H1 (cell line): ENCODE data around the gene CAPZB. TPM values are rescaled to one million over a fixed set of nuclear protein-coding genes. Genes with fewer than 3 reads are reported as not detected.

Experiments
- CTCF ChIA-PET: fragments of 300-600 bp; sonication (Branson Sonifier 250); formaldehyde crosslinking; loops from one replicate; lab custom pipeline; 2021; ENCODE audit not compliant: partially characterized antibody; lab: Charles Lee
- POLR2A ChIA-PET: fragments of 300-600 bp; sonication (Branson Sonifier 250); formaldehyde crosslinking; loops from one replicate; lab custom pipeline; 2021; ENCODE audit warnings: inconsistent platforms; ENCODE audit not compliant: partially characterized antibody; lab: Charles Lee
- DNase-seq, 2 experiments: peaks; one replicate each; pipeline versions ENCODE4 v3.0.0 to v3.0.0-alpha.2; 2010 to 2022; ENCODE audit warnings: low spot score in 2 of 2, low read depth in 1 of 2, mixed read lengths in 1 of 2
- FAIRE-seq: peaks from 2 replicates; lab custom pipeline; 2011; peaks lifted over from hg19 to GRCh38; lab: Jason Lieb, UNC
- H2AFZ ChIP-seq: 2 replicates; pipeline ENCODE4 v1.8.1; 2012; ENCODE audit warnings: low read length, inconsistent platforms
- H2AK5ac ChIP-seq: 2 replicates; pipeline ENCODE4 v1.6.1; 2013; ENCODE audit warnings: low read depth, low read length
- H2BK120ac ChIP-seq: replicated peaks from 2 replicates; pipeline ENCODE3; 2013; ENCODE audit warnings: low read depth, low read length, inconsistent platforms
- H2BK12ac ChIP-seq: 2 replicates; pipeline ENCODE4 v1.6.1; 2013; ENCODE audit warnings: low read depth, low read length
- H2BK15ac ChIP-seq: 2 replicates; pipeline ENCODE4 v1.6.1; 2013; ENCODE audit warnings: low read length
- H2BK20ac ChIP-seq: 2 replicates; pipeline ENCODE4 v1.6.1; 2013; ENCODE audit warnings: low read length
- H2BK5ac ChIP-seq: 2 replicates; pipeline ENCODE4 v1.6.1; 2013; ENCODE audit warnings: low read depth, low read length
- H3K14ac ChIP-seq: 2 replicates; pipeline ENCODE4 v1.6.1; 2013; ENCODE audit warnings: inconsistent platforms; ENCODE audit not compliant: insufficient read length
- H3K18ac ChIP-seq: 2 replicates; pipeline ENCODE4 v1.6.1; 2013; ENCODE audit warnings: low read length; ENCODE audit errors: extremely low read depth
- H3K23ac ChIP-seq: 2 replicates; pipeline ENCODE4 v1.6.1; 2013; ENCODE audit warnings: inconsistent platforms; ENCODE audit not compliant: insufficient read length
- H3K23me2 ChIP-seq: 2 replicates; pipeline ENCODE4 v1.6.1; 2013; ENCODE audit warnings: low read depth, low read length
- H3K27ac ChIP-seq: 2 replicates; pipeline ENCODE4 v1.6.1; 2011; ENCODE audit warnings: low read depth, low read length, inconsistent platforms
- H3K27me3 ChIP-seq, 4 experiments: replicated peaks in 1 of 4; 1 replicate in 1 of 4; 2 replicates in 3 of 4; pipeline versions ENCODE4 v1.6.1 to v1.8.1; 2011 to 2013; ENCODE audit warnings: low read length in 3 of 4, mild to moderate bottlenecking in 3 of 4, inconsistent platforms in 2 of 4, mixed read lengths in 2 of 4, moderate library complexity in 1 of 4; ENCODE audit not compliant: control insufficient read depth in 3 of 4, insufficient read depth in 3 of 4; ENCODE audit errors: extremely low read depth in 1 of 4
- H3K36me3 ChIP-seq, 4 experiments: 2 replicates each; pipeline versions ENCODE4 v1.6.1 to v1.8.1; 2011 to 2013; ENCODE audit warnings: mild to moderate bottlenecking in 4 of 4, low read length in 3 of 4, moderate library complexity in 2 of 4, control low read depth in 1 of 4, inconsistent platforms in 1 of 4; ENCODE audit not compliant: insufficient read depth in 4 of 4, control insufficient read depth in 2 of 4
- H3K4ac ChIP-seq: replicated peaks from 2 replicates; pipeline ENCODE3; 2013; ENCODE audit warnings: low read length, low read depth, mixed read lengths, inconsistent platforms; ENCODE audit not compliant: insufficient read length
- H3K4me1 ChIP-seq, 4 experiments: replicated peaks in 1 of 4; 1 replicate in 1 of 4; 2 replicates in 3 of 4; pipeline versions ENCODE4 v1.6.1 to v1.8.1; 2011 to 2013; ENCODE audit warnings: low read length in 3 of 4, inconsistent platforms in 2 of 4, mixed read lengths in 1 of 4; ENCODE audit not compliant: insufficient read depth in 4 of 4, control insufficient read depth in 3 of 4
- H3K4me2 ChIP-seq, 2 experiments: 2 replicates each; pipeline versions ENCODE4 v1.6.1 to v1.8.1; 2011 to 2013; ENCODE audit warnings: low read depth in 2 of 2, low read length in 2 of 2, control low read depth in 1 of 2, inconsistent platforms in 1 of 2, mild to moderate bottlenecking in 1 of 2; ENCODE audit not compliant: insufficient read depth in 1 of 2
- H3K4me3 ChIP-seq, 4 experiments: fragments of 200-600, 300-600 bp in 1 of 4; sonication (generic), shearing (Covaris generic), sonication (Bioruptor Twin) in 1 of 4; 2 replicates each; pipeline versions ENCODE4 v1.5.1 to v1.8.1; 2011 to 2016; ENCODE audit warnings: low read length in 4 of 4, low read depth in 3 of 4, control low read depth in 2 of 4, inconsistent platforms in 2 of 4, mild to moderate bottlenecking in 2 of 4, mixed read lengths in 1 of 4, moderate library complexity in 1 of 4; ENCODE audit not compliant: insufficient read depth in 2 of 4; ENCODE audit errors: extremely low read depth in 1 of 4
- H3K56ac ChIP-seq: replicated peaks from 2 replicates; pipeline ENCODE3; 2013; ENCODE audit warnings: low read depth, mild to moderate bottlenecking, mixed read lengths, low read length, inconsistent platforms; ENCODE audit not compliant: insufficient read length
- H3K79me1 ChIP-seq: 2 replicates; pipeline ENCODE4 v1.6.1; 2013; ENCODE audit warnings: low read depth, low read length, control low read depth
- H3K79me2 ChIP-seq, 2 experiments: 2 replicates each; pipeline versions ENCODE4 v1.6.1 to v1.8.1; 2012 to 2013; ENCODE audit warnings: low read length in 2 of 2, mild to moderate bottlenecking in 2 of 2, inconsistent platforms in 1 of 2; ENCODE audit not compliant: insufficient read depth in 2 of 2, control insufficient read depth in 1 of 2
- H3K9ac ChIP-seq, 4 experiments: replicated peaks in 1 of 4; 1 replicate in 1 of 4; 2 replicates in 3 of 4; pipeline versions ENCODE4 v1.6.1 to v1.8.1; 2011 to 2013; ENCODE audit warnings: low read depth in 3 of 4, low read length in 3 of 4, control low read depth in 2 of 4, mild to moderate bottlenecking in 2 of 4, moderate library complexity in 2 of 4, inconsistent platforms in 1 of 4; ENCODE audit errors: extremely low read depth in 1 of 4
- H3K9me3 ChIP-seq, 2 experiments: 2 replicates each; pipeline versions ENCODE4 v1.6.1 to v1.8.1; 2012 to 2013; ENCODE audit warnings: mild to moderate bottlenecking in 2 of 2, moderate library complexity in 2 of 2, control low read depth in 1 of 2, inconsistent platforms in 1 of 2, low read depth in 1 of 2, low read length in 1 of 2, mixed read lengths in 1 of 2; ENCODE audit not compliant: insufficient read depth in 2 of 2
- H4K20me1 ChIP-seq, 2 experiments: replicated peaks in 1 of 2; 2 replicates each; pipeline versions ENCODE3 to v1.8.1; 2011 to 2013; ENCODE audit warnings: inconsistent platforms in 2 of 2, low read length in 2 of 2, mild to moderate bottlenecking in 1 of 2; ENCODE audit not compliant: insufficient read depth in 2 of 2, control insufficient read depth in 1 of 2
- H4K5ac ChIP-seq: 2 replicates; pipeline ENCODE4 v1.6.1; 2013; ENCODE audit warnings: low read length, low read depth, mixed read lengths, inconsistent platforms; ENCODE audit not compliant: insufficient read length
- H4K8ac ChIP-seq: 2 replicates; pipeline ENCODE4 v1.8.0; 2013; ENCODE audit warnings: mild to moderate bottlenecking, moderate library complexity, low read length, inconsistent platforms; ENCODE audit not compliant: insufficient read depth; ENCODE audit errors: extremely low read depth
- H4K91ac ChIP-seq: replicated peaks from 2 replicates; pipeline ENCODE3; 2013; ENCODE audit warnings: low read length, mixed read lengths, inconsistent platforms; ENCODE audit not compliant: insufficient read length
- CREB1 ChIP-seq: IDR thresholded peaks from 2 replicates; pipeline ENCODE4 v1.6.1; 2012; ENCODE audit warnings: inconsistent platforms
- WGBS, 2 experiments: shearing (Covaris generic) in 1 of 2; methylation state at CpG; one replicate each; pipeline versions ENCODE4 v1.1.6 to v1.1.7; 2013 to 2015; ENCODE audit warnings: low lambda C conversion rate in 2 of 2, mixed read lengths in 2 of 2, inconsistent platforms in 1 of 2, low coverage in 1 of 2, missing lambda C conversion rate in 1 of 2; ENCODE audit not compliant: insufficient replicate concordance in 2 of 2, insufficient coverage in 1 of 2, insufficient read length in 1 of 2; ENCODE audit errors: extremely low coverage in 1 of 2, missing lambda C conversion rate in 1 of 2; 5-methylcytosine and 5-hydroxymethylcytosine counted together
- polyA plus RNA-seq, 7 experiments: library from polyadenylated mRNA; depleted of rRNA in 3 of 7; stranded (reverse) in 5 of 7; unstranded in 2 of 7; fragments of >200 nt in 5 of 7; fragments of 200-250 nt in 2 of 7; gene quantifications; 1 replicate in 5 of 7; 2 replicates in 1 of 7; 4 replicates in 1 of 7; pipeline versions ENCODE4 v1.2.1 to v1.2.3, GENCODE V29; 2011 to 2013; ENCODE audit warnings: missing spikeins in 2 of 7, mixed read lengths in 2 of 7
- total RNA-seq: library from RNA; stranded (reverse); fragmentation: NEBNext Ultra II Directional; extraction: Animal tissue kit (Norgen Biotek cat#: 25700); gene quantifications from 2 replicates; pipeline ENCODE4 v1.2.1, GENCODE V29; 2021

CAPZB gene
- total and polyA plus RNA-seq, 2 of the 8 experiments (the other 6 are each of a cell fraction or from before 2014, with no cell fraction given) = 162 to 371 TPM

- Histone ChIP-seq H4K20me1 (peaks cover 13 to 21% of the 10 kb centered on the region in 2 experiments), H3K4me3 (no peak overlapping the region), H3K79me1 (peaks cover 25% of the 10 kb centered on the region; the same call in 1 of the 2 replicates), H3K4me1 (peaks cover 9 to 15% (median 14%) of the 10 kb centered on the region in 4 experiments), H2BK15ac (no peak overlapping the region), H3K27ac (no peak overlapping the region), H3K4me2 (no peak overlapping the region), H2BK12ac (no peak overlapping the region), H3K23ac (no peak overlapping the region), H3K36me3 (no peaks in the 10 kb centered on the region), H2AFZ (no peak overlapping the region), H4K91ac (no peak overlapping the region), H3K56ac (no peak overlapping the region), H3K4ac (no peak overlapping the region), H3K9ac (no peak overlapping the region), H3K23me2 (no peaks in the 10 kb centered on the region), H4K5ac (no peak overlapping the region), H2AK5ac (no peak overlapping the region), H2BK5ac (no peak overlapping the region), H3K9me3 (no peaks in the 10 kb centered on the region), H3K18ac (no peak overlapping the region), H4K8ac (peak overlapping the region; percentile 79; the same call in 1 of the 2 replicates), H3K14ac (no peak overlapping the region), H2BK20ac (no peak overlapping the region), H2BK120ac (no peak overlapping the region), H3K79me2 (peaks cover 0 to 88% of the 10 kb centered on the region in 2 experiments; a peak in 2 of 4 replicates), H3K27me3 (no peaks in the 10 kb centered on the region)
- CTCF ChIA-PET = interaction anchor here (1.0 to 5.8 kb wide), 7 partner anchors 10 to 306 kb away, joined by 3 to 70 read pairs (median 6); no protein-coding TSS in a partner anchor
- POLR2A ChIA-PET = no interaction called here
- DNase-seq (no peak), FAIRE-seq (no peak)
- WGBS, 2 experiments = 84% methylated on average over 13 of the region's 13 CpGs; no CpG with 5 or more reads in 1 of the 2 experiments
- TF ChIP-seq CREB1 = no peak
Measured at GRCh38 chr1:19396280-19396679, 89.1 kb downstream of the CAPZB start.
